Aorta (tissue), 5 donors: ENCODE results near the gene XRCC5. TPM values are rescaled to one million over a fixed set of nuclear protein-coding genes. Genes with fewer than 3 reads are reported as not detected.

ENCODE experiments used
- ATAC-seq: fragments of 200-7000 bp; cut with Tn5 transposase; one replicate; pipeline ENCODE4 v1.9.1; 2022; ENCODE audit warnings: moderate library complexity; ENCODE audit not compliant: low FRiP score
- DNase-seq, 2 donors: peaks; one replicate each; pipeline ENCODE4 v3.0.0-alpha.2; 2020
- H3K27ac ChIP-seq, 2 donors: one replicate each; pipeline ENCODE4 v1.5.1; 2013; ENCODE audit warnings: low read length in 2 of 2, mild to moderate bottlenecking in 2 of 2, moderate library complexity in 2 of 2, control low read depth in 1 of 2, inconsistent platforms in 1 of 2, low read depth in 1 of 2
- H3K27me3 ChIP-seq, 2 donors: one replicate each; pipeline ENCODE4 v1.6.1; 2013; ENCODE audit warnings: control low read depth in 1 of 2, low read length in 1 of 2, mild to moderate bottlenecking in 1 of 2, moderate library complexity in 1 of 2; ENCODE audit not compliant: insufficient read depth in 2 of 2, control insufficient read depth in 1 of 2
- H3K36me3 ChIP-seq, 2 donors: one replicate each; pipeline ENCODE4 v1.6.1; 2013; ENCODE audit warnings: control low read depth in 1 of 2, low read length in 1 of 2, mild to moderate bottlenecking in 1 of 2; ENCODE audit not compliant: insufficient read depth in 2 of 2, control insufficient read depth in 1 of 2
- H3K4me1 ChIP-seq, 2 donors: one replicate each; pipeline ENCODE4 v1.6.1; 2013; ENCODE audit warnings: low read length in 2 of 2, control low read depth in 1 of 2, mild to moderate bottlenecking in 1 of 2, moderate library complexity in 1 of 2; ENCODE audit not compliant: insufficient read depth in 2 of 2, control insufficient read depth in 1 of 2
- H3K4me3 ChIP-seq, 2 donors: one replicate each; pipeline ENCODE4 v1.5.1; 2013; ENCODE audit warnings: low read length in 2 of 2, control low read depth in 1 of 2, mild to moderate bottlenecking in 1 of 2
- H3K9me3 ChIP-seq: one replicate; pipeline ENCODE4 v1.6.1; 2013; ENCODE audit warnings: mild to moderate bottlenecking, low read length; ENCODE audit not compliant: control insufficient read depth
- WGBS, 2 donors: extraction: QIAGEN DNeasy Blood & Tissue Kit; methylation state at CpG; one replicate each; pipeline ENCODE4 v1.1.7; 2013; 5-methylcytosine and 5-hydroxymethylcytosine counted together
- intact Hi-C, 2 donors: fragments of 100-400 bp; cut with DNase I; formaldehyde crosslinking; loops; one replicate each; pipeline versions ENCODE4 v1.14.2 to v1.15.0; 2022
- polyA plus RNA-seq, 2 donors: library from polyadenylated mRNA; stranded (reverse); fragments of 200-250 nt; gene quantifications; one replicate each; pipeline ENCODE4 v1.2.3, GENCODE V29; 2013
- total RNA-seq, 2 donors: library from RNA; stranded (reverse); fragmentation: NEBNext Ultra II Directional; extraction: Animal tissue kit (Norgen Biotek cat#: 25700); gene quantifications; one replicate each; pipeline ENCODE4 v1.2.1, GENCODE V29; 2021
- donor health status: healthy with polysubstance abuse.
- donor health status: Bipolar disorder and iron deficiency.
- donor health status: DM: no; HTN: no; CAD: no.
- donor health status: DM: no; HTN: no; CAD: no.
- donor health status: DM: yes; HTN: yes; CAD: no.

XRCC5 gene
- total and polyA plus RNA-seq, 4 donors: 64.0 to 189 (median 125) TPM

DNA sequence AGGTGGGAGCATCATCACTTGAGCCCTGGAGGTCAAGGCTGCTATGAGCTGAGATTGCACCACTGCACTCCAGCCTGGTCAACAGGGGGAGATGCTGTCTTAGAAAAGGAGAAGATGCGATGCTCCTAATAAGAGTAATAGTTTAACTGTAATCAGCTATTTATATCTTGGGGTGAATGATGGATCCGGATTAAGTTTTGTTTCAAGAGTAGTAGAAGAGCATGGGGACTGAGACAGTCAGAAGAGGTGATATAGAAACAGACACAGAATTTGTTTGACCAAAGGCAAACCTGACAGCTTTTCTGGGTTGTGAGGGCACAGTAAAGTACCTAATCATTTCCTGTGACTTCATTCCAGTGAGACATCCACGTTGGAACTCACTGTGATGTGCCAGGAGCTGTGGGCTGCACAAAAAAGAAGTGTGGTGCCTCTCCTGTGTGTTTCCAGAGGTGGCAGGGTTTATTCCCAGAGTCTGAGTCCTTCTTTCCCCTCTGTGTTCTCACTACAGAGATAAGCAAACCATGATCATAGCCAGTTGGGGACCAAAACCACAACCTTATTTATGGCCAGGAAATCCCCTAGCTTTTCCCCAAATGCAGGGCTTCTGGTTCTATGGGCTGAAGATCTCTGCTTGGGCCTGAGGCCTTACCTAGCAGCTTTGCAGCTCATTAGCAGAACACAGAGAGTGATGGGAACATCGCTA is 113.7 kb downstream of the XRCC5 start:
- Histone ChIP-seq H3K4me3 (no peak overlapping the region), H3K9me3 (no peaks in the 10 kb centered on the region), H3K36me3 (no peaks in the 10 kb centered on the region), H3K27ac (no peak overlapping the region), H3K27me3 (no peaks in the 10 kb centered on the region), H3K4me1 (no peaks in the 10 kb centered on the region)
- no peak for DNase-seq
- ATAC-seq: no peak
- intact Hi-C loops: no loop called here
- WGBS, 2 donors: 58 to 60% methylated on average over 4 of the region's 4 CpGs

DNA sequence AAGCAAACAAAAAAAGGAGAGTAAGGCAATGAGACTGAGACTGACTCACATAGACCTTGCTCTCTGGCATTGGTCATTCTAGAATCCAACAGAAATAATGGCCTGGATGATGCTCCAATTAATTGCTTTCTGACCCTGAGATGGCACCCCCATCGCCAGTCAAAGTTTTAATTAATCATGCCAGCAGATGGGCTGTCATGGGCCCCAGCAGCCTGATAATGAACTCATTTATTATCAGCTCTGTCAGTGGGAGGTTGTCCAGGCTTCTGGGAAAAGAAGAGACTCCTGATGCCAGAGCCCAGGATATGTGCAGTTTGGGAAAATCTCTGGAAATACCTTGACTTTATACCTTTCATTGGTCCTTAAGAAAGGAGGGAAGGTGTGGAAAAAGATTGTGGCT is 115.2 kb downstream of the XRCC5 start:
- WGBS, 2 donors: 91 to 96% methylated on average over 1 of the region's 1 CpG
- ATAC-seq: no peak
- intact Hi-C loops: no loop called here

DNA sequence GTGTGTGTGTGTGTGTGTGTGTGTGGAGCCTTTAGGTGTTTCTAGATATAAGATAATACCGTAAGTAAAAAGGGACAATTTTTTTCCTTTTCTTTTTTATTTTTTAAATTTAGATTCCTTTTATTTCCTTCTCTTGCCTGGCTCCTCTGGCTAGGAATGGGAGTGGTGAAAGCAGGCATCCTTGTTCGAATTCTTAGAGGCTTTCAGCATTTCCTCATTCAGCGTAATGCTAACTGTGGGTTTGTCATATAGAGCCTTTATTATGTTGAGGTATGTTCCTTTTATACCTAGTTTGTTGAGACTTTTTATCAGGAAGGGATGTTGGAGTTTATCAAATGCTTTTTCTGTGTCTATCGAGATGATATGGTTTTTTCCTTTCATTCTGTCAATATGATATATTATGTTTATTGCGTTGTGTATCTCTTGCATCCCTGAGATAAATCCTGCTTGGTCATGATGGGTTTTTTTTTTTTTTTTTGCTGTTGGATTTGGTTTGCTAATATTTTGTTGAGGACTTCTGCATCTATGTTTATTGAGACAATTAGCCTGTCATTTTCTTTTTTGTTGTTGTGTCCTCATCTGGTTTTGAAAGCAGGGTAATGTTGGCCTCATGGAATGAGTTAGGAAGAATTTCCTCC is 120.2 kb downstream of the XRCC5 start:
- ATAC-seq (no peak), DNase-seq (no peak)
- Histone ChIP-seq H3K4me3 (no peak overlapping the region), H3K27ac (no peak overlapping the region), H3K27me3 (no peaks in the 10 kb centered on the region), H3K9me3 (no peaks in the 10 kb centered on the region), H3K36me3 (no peaks in the 10 kb centered on the region), H3K4me1 (no peaks in the 10 kb centered on the region)
- intact Hi-C loops: no loop called here
- WGBS, 2 donors: 84 to 89% methylated on average over 5 of the region's 5 CpGs

More for the DNA sequence above, 115.2 kb downstream of the XRCC5 start:
- H3K4me1 ChIP-seq: no peaks in the 10 kb centered on the region
- no peaks in the 10 kb centered on the region for H3K9me3 ChIP-seq
- DNase-seq: no peak
- H3K36me3 ChIP-seq: no peaks in the 10 kb centered on the region
- H3K27me3 ChIP-seq: no peaks in the 10 kb centered on the region
- H3K27ac ChIP-seq: no peak overlapping the region
- H3K4me3 ChIP-seq: no peak overlapping the region

DNA sequence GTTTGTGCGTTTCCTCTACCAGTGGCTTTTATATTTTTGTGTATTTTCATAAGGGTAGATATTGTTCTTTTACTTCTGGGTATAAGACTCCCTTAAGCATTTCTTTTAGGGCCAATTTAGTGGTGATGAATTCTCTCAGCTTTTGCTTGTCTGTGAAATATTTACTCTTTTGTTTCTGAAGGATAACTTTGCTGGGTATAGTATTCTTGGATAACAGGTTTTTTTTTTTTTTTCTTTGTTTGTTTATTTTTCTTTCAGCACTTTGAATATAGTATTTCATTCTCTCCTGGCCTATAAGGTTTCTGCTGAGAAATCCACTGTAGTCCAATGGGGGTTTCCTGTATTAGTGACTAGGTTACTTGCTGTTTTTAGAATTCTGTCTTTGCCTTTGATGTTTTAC is 122.7 kb downstream of the XRCC5 start:
- ATAC-seq: no peak
- H3K9me3 ChIP-seq: peaks cover 2% of the 10 kb centered on the region
- no peak overlapping the region for H3K4me3 ChIP-seq
- intact Hi-C loops: no loop called here
- no peaks in the 10 kb centered on the region for H3K27me3 ChIP-seq
- no peaks in the 10 kb centered on the region for H3K36me3 ChIP-seq
- 0 to 1% methylated on average over 1 of the region's 1 CpG for WGBS, 2 donors
- no peak for DNase-seq
- H3K4me1 ChIP-seq: no peaks in the 10 kb centered on the region
- no peak overlapping the region for H3K27ac ChIP-seq

DNA sequence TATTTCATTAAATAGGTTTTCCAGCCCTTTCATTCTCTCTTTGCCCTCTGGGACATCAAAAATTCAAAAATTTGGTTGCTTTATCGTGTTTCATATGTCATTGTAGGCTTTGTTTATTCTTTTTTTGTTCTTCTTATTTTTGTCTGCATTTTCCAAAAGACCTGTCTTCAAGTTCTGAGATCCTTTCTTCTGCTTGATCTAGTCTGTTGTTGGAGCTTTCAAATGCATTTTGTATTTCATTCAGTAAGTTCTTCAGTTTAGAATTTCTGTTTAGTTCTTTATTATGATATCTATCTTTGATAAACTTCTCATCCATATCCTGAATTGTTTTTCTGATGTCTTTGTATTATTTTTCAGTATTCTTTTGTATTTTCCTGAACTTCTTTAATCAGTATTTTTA is 123.6 kb downstream of the XRCC5 start:
- ATAC-seq (no peak), DNase-seq (no peak)
- 89 to 96% methylated on average over 1 of the region's 1 CpG for WGBS, 2 donors
- Histone ChIP-seq H3K27me3 (no peaks in the 10 kb centered on the region), H3K36me3 (no peaks in the 10 kb centered on the region), H3K27ac (no peak overlapping the region), H3K4me3 (no peak overlapping the region), H3K4me1 (no peaks in the 10 kb centered on the region), H3K9me3 (peaks cover 2% of the 10 kb centered on the region)
- intact Hi-C loops: no loop called here

DNA sequence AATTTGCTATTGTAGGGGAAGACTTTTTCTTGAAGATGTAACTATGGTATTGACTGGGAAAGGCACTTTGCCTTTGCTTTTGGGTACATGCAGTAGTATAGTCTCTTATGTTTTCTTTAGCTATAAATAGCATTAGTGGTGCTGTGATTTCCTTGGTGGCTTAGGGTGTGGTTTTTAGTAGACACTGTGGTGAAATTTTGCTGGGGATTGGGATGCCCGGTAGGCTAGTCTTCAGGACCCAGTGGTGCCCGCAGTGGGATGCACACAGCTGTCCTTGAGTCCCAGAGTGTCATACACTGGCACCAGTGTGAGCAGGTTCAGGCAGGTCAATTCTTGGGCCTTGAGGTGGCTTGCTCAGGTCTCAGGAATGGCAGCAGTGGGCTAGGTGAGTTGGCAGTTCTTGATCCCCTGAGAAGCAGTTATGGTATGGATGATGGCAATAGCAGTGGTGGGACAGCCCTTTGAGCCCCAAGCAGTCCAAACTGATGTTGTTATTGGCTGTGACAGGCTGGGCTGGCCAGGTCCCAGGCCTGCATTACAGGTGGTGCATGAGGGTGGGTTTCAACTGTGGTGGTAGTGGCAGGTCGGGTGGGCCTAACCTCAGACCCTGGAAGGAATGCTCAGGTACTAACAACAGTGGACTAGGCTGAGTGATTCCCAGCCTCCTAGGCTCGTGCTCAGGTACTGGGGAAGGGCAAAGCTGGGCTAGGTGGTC is 124.3 kb downstream of the XRCC5 start:
- Histone ChIP-seq H3K27me3 (no peaks in the 10 kb centered on the region), H3K4me3 (no peak overlapping the region), H3K9me3 (peaks cover 2% of the 10 kb centered on the region), H3K36me3 (no peaks in the 10 kb centered on the region), H3K27ac (no peak overlapping the region), H3K4me1 (no peaks in the 10 kb centered on the region)
- DNase-seq: no peak
- 89 to 90% methylated on average over 4 of the region's 4 CpGs for WGBS, 2 donors
- intact Hi-C loops: no loop called here
- ATAC-seq: no peak

DNA sequence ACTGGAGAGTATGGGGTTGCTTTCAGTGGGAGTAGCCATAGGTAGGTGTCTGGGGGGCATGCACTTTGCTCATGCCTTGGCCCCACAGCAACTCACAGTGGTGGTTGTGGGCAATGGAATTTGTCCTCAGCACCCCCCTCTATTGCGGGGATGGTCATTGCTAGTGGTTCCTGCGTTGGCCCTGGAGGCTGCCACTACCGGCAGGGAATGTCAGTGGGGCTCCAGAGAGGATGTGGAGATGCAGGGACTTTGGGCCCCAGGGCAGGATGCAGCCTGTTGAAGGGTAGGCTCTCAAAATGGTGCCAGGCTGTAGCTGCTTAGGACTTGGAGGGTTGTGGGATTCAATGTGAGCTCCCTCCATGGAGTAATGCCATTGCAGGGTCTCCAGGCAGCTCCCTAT is 125.0 kb downstream of the XRCC5 start:
- no peak for DNase-seq
- intact Hi-C loops: no loop called here
- no peak for ATAC-seq
- Histone ChIP-seq H3K27me3 (no peaks in the 10 kb centered on the region), H3K36me3 (no peaks in the 10 kb centered on the region), H3K4me1 (no peaks in the 10 kb centered on the region), H3K4me3 (no peak overlapping the region), H3K9me3 (peaks cover 2% of the 10 kb centered on the region), H3K27ac (no peak overlapping the region)
- 96 to 97% methylated on average over 3 of the region's 3 CpGs for WGBS, 2 donors

DNA sequence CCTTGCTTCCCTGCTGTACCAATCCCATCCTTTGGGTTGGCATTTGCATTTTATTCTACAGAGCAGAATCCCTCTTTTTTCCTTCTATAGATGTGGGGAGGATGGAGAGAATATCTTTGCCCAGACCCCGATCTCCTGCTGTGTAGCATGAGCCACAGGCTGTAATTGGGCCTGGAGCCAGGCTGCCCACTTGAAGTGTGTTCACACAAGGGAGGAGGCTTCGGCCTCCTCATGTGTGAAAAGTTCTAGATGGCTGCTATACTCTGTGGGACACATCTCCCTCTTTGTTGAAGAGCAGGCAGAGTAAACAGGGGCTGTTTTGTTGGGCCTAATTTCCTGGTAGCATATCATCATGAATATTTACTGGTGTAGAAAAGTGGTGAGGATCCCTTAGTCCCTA is 126.3 kb downstream of the XRCC5 start:
- H3K36me3 ChIP-seq: no peaks in the 10 kb centered on the region
- ATAC-seq: no peak
- DNase-seq: no peak
- no peak overlapping the region for H3K27ac ChIP-seq
- WGBS, 2 donors: 79 to 86% methylated on average over 2 of the region's 2 CpGs
- H3K4me1 ChIP-seq: no peaks in the 10 kb centered on the region
- no peak overlapping the region for H3K4me3 ChIP-seq
- intact Hi-C loops: no loop called here
- H3K27me3 ChIP-seq: no peaks in the 10 kb centered on the region
- peaks cover 2% of the 10 kb centered on the region for H3K9me3 ChIP-seq

DNA sequence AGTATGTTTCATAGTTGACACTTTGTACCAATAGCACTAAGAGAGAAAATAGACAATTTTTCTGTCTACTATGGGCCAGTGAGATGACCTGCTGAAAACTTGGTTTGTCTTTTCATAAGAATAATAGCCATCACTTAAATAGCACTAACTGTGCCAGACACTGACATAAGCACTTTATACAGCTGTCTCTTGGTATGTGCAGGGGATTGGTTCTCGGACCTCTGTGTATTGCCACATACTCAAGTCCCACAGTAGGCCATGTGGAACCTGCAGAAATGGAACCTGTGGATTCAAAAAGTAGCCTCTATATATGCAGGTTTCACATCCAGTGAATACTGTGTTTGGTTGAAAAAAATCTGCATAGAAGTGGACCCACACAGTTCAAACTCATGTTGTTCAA is 126.7 kb downstream of the XRCC5 start:
- intact Hi-C loops: no loop called here
- no peak overlapping the region for H3K4me3 ChIP-seq
- 91 to 95% methylated on average over 1 of the region's 1 CpG for WGBS, 2 donors
- no peak overlapping the region for H3K27ac ChIP-seq
- ATAC-seq (no peak), DNase-seq (no peak)
- H3K27me3 ChIP-seq: no peaks in the 10 kb centered on the region
- peaks cover 2% of the 10 kb centered on the region for H3K9me3 ChIP-seq
- no peaks in the 10 kb centered on the region for H3K4me1 ChIP-seq
- H3K36me3 ChIP-seq: no peaks in the 10 kb centered on the region
